Esophagus muscularis mucosa (tissue), 4 donors: Measurements from ENCODE around the gene LRRC4C.

Source experiments
- EP300 ChIP-seq: sonication (generic); formaldehyde crosslinking; IDR thresholded peaks from one replicate; pipeline ENCODE4 v1.6.1; 2017; ENCODE audit warnings: antibody characterized with exemption
- POLR2A ChIP-seq: fragments of 450-650 bp; IDR thresholded peaks from one replicate; pipeline ENCODE4 v1.6.1; 2017; ENCODE audit warnings: antibody characterized with exemption, moderate library complexity, mild to moderate bottlenecking, low read depth
- POLR2AphosphoS5 ChIP-seq, 2 donors: sonication (generic); formaldehyde crosslinking; IDR thresholded peaks; one replicate each; pipeline ENCODE4 v1.6.1; 2017; ENCODE audit warnings: antibody characterized with exemption in 2 of 2
- TF ChIP-seq, protein P1 (sequence below), 3 experiments: fragments of 200-600 bp in 2 of 3; fragments of 450-650 bp in 1 of 3; sonication (generic) in 2 of 3; IDR thresholded peaks; one replicate each; pipeline ENCODE4 v1.5.1; 2017 to 2019; ENCODE audit warnings: antibody characterized with exemption in 3 of 3, mild to moderate bottlenecking in 2 of 3, moderate library complexity in 1 of 3

DNA sequence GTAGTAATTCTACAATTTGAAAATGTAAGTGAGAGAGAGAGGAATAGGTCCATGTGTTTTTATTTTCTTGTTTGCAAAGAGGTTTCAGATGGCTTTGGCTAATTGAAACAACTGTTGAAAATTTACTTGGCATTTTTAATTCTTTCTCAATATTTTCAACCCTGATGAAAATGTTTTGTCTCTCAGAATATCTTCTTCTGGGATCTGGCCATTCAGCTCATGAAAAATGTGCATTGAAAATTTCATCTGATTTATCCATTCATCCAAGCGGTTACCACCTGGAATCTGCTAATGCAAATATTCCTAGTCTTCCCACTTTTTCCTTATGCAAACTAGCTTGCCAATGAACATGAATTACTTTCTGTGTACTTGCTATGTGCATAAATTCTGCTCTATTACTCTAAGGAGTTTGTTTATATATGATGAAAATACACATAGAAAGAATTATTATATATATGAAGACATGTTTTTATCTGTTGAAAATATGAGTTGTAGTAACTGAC lies 621.2 kb downstream of the LRRC4C start:
- TF ChIP-seq, protein P1, sequence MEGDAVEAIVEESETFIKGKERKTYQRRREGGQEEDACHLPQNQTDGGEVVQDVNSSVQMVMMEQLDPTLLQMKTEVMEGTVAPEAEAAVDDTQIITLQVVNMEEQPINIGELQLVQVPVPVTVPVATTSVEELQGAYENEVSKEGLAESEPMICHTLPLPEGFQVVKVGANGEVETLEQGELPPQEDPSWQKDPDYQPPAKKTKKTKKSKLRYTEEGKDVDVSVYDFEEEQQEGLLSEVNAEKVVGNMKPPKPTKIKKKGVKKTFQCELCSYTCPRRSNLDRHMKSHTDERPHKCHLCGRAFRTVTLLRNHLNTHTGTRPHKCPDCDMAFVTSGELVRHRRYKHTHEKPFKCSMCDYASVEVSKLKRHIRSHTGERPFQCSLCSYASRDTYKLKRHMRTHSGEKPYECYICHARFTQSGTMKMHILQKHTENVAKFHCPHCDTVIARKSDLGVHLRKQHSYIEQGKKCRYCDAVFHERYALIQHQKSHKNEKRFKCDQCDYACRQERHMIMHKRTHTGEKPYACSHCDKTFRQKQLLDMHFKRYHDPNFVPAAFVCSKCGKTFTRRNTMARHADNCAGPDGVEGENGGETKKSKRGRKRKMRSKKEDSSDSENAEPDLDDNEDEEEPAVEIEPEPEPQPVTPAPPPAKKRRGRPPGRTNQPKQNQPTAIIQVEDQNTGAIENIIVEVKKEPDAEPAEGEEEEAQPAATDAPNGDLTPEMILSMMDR (IDR thresholded peaks at IDR 0.05) = no peak
- no peak for TF ChIP-seq EP300
- no peak for TF ChIP-seq POLR2A
- no peak for TF ChIP-seq POLR2AphosphoS5 (IDR thresholded peaks at IDR 0.05)
